Activated CD8-positive, alpha-beta T cell treated with anti-CD3 and anti-CD28 coated beads for 36 hours (primary cell): Measurements from ENCODE around the gene MBTPS1. TPM values are rescaled to one million over a fixed set of nuclear protein-coding genes. Genes with fewer than 3 reads are reported as not detected.

Source experiments
- ATAC-seq: fragments of 200-7000 bp; cut with Tn5 transposase; one replicate; pipeline ENCODE4 v1.10.0; 2021; ENCODE audit warnings: mild to moderate bottlenecking, moderate library complexity
- CTCF ChIA-PET: fragments of 350-600 bp; sonication (Branson Sonifier 250); formaldehyde crosslinking; loops from one replicate; lab custom pipeline; 2021; ENCODE audit warnings: antibody characterized with exemption; lab: Charles Lee
- POLR2A ChIA-PET: fragments of 350-600 bp; sonication (Branson Sonifier 250); formaldehyde crosslinking; loops from one replicate; lab custom pipeline; 2021; ENCODE audit warnings: antibody characterized with exemption; lab: Charles Lee
- DNase-seq: peaks from one replicate; pipeline ENCODE4 v3.0.0-alpha.2; 2020
- H3K27ac Mint-ChIP-seq: one replicate; pipeline ENCODE4 v1.8.0; 2021; ENCODE audit warnings: mild to moderate bottlenecking, mixed read lengths
- H3K27me3 Mint-ChIP-seq: one replicate; pipeline ENCODE4 v1.8.0; 2021; ENCODE audit warnings: mixed read lengths
- H3K36me3 Mint-ChIP-seq: one replicate; pipeline ENCODE4 v1.8.0; 2021; ENCODE audit warnings: low read depth, mixed read lengths
- H3K4me1 Mint-ChIP-seq: one replicate; pipeline ENCODE4 v1.8.0; 2021; ENCODE audit warnings: low read depth, mixed read lengths
- H3K4me3 Mint-ChIP-seq: one replicate; pipeline ENCODE4 v1.8.0; 2021; ENCODE audit warnings: mild to moderate bottlenecking, moderate library complexity, mixed read lengths
- H3K9me3 Mint-ChIP-seq: one replicate; pipeline ENCODE4 v1.8.0; 2021; ENCODE audit warnings: mixed read lengths
- CTCF ChIP-seq: fragments of 200-600 bp; IDR thresholded peaks from one replicate; pipeline ENCODE4 v1.8.0; 2022; ENCODE audit warnings: antibody characterized with exemption, mild to moderate bottlenecking
- intact Hi-C: fragments of 100-400 bp; cut with micrococcal nuclease; formaldehyde crosslinking; loops from one replicate; pipeline ENCODE4 v1.10.0; 2022
- total RNA-seq, 2 experiments: library from RNA; stranded (reverse); gene quantifications; one replicate each; pipeline ENCODE4 v1.2.3, GENCODE V29; 2021

MBTPS1 gene
- 10 to 100 TPM; 31.5 to 31.7 TPM for total RNA-seq

GRCh38 chr16:84116720-84117493, at the start of gene MBTPS1:
TSS of gene MBTPS1 (minus strand) at chr16:84116942. CDS start at chr16:84101783, 15,159 bp downstream.
- H3K4me1 Mint-ChIP-seq: peaks cover 26% of the 10 kb centered on the region
- H3K4me3 Mint-ChIP-seq: peak within 1 kb of the TSS; percentile 94
- peaks cover 7% of the 10 kb centered on the region for H3K36me3 Mint-ChIP-seq
- POLR2A ChIA-PET: interaction anchor here (0.6 to 3.5 kb wide), 27 partner anchors 11 to 397 kb away, joined by 3 to 26 read pairs (median 5); partner anchors contain the start of genes DNAAF1, HSDL1 and TAF1C
- no peaks in the 10 kb centered on the region for H3K9me3 Mint-ChIP-seq
- intact Hi-C loops: no loop called here
- H3K27ac Mint-ChIP-seq: peak within 1 kb of the TSS; percentile 95
- DNase-seq (peak; percentile 98), ATAC-seq (peak; percentile 92)
- H3K27me3 Mint-ChIP-seq: no peaks in the 10 kb centered on the region
- CTCF ChIA-PET: interaction anchor here (0.7 to 6.1 kb wide), 14 partner anchors 13 to 160 kb away, joined by 3 to 40 read pairs (median 6); partner anchors contain the start of genes DNAAF1, HSDL1 and TAF1C
- TF ChIP-seq CTCF: peak; percentile 4

- H3K4me3 Mint-ChIP-seq: no peak overlapping the region
- H3K4me1 Mint-ChIP-seq: no peaks in the 10 kb centered on the region
- no peak for ATAC-seq
- intact Hi-C loops: no loop called here
- DNase-seq: no peak
- ChIA-PET POLR2A (interaction anchor here (0.9 kb wide), 1 partner anchor 10 kb away, joined by 4 read pairs; no protein-coding TSS in a partner anchor), CTCF (interaction anchor here (0.8 to 2.0 kb wide), 3 partner anchors 9 to 100 kb away, joined by 3 to 5 read pairs (median 3); no protein-coding TSS in a partner anchor)
- H3K27ac Mint-ChIP-seq: no peak overlapping the region
- no peaks in the 10 kb centered on the region for H3K36me3 Mint-ChIP-seq
- TF ChIP-seq CTCF: no peak
- H3K27me3 Mint-ChIP-seq: peaks cover 10% of the 10 kb centered on the region
- no peaks in the 10 kb centered on the region for H3K9me3 Mint-ChIP-seq
Measured at GRCh38 chr16:84165746-84166145, 49.0 kb upstream of the MBTPS1 start.

GRCh38 chr16:84161801-84162200, 45.1 kb upstream of the MBTPS1 start:
- ChIA-PET POLR2A (no interaction called here), CTCF (interaction anchor here (0.8 kb wide), 1 partner anchor 14 kb away, joined by 3 read pairs; no protein-coding TSS in a partner anchor)
- Mint-ChIP-seq H3K27ac (no peak overlapping the region), H3K4me1 (no peaks in the 10 kb centered on the region), H3K27me3 (peaks cover 19% of the 10 kb centered on the region), H3K9me3 (no peaks in the 10 kb centered on the region), H3K4me3 (no peak overlapping the region), H3K36me3 (no peaks in the 10 kb centered on the region)
- no peak for TF ChIP-seq CTCF
- DNase-seq: no peak
- ATAC-seq: no peak
- intact Hi-C loops: no loop called here

GRCh38 chr16:84161037-84161436, 44.3 kb upstream of the MBTPS1 start:
- ChIA-PET CTCF (interaction anchor here (0.8 kb wide), 1 partner anchor 15 kb away, joined by 3 read pairs; no protein-coding TSS in a partner anchor), POLR2A (no interaction called here)
- no peak for TF ChIP-seq CTCF
- DNase-seq: no peak
- ATAC-seq: no peak
- intact Hi-C loops: no loop called here
- Mint-ChIP-seq H3K4me3 (no peak overlapping the region), H3K27ac (no peak overlapping the region), H3K27me3 (peaks cover 22% of the 10 kb centered on the region), H3K4me1 (no peaks in the 10 kb centered on the region), H3K36me3 (no peaks in the 10 kb centered on the region), H3K9me3 (no peaks in the 10 kb centered on the region)

- Mint-ChIP-seq H3K27me3 (peaks cover 18% of the 10 kb centered on the region), H3K4me1 (no peaks in the 10 kb centered on the region), H3K9me3 (no peaks in the 10 kb centered on the region), H3K4me3 (no peak overlapping the region), H3K36me3 (no peaks in the 10 kb centered on the region), H3K27ac (no peak overlapping the region)
- ATAC-seq (no peak), DNase-seq (no peak)
- TF ChIP-seq CTCF: no peak
- intact Hi-C loops: no loop called here
- ChIA-PET CTCF (interaction anchor here (0.7 kb wide), 1 partner anchor 51 kb away, joined by 3 read pairs; no protein-coding TSS in a partner anchor), POLR2A (no interaction called here)
Measured at GRCh38 chr16:84159800-84160199, 43.1 kb upstream of the MBTPS1 start.
